Kidney epithelial cell (primary cell): ENCODE measurements around the gene RNF4. TPM values are rescaled to one million over a fixed set of nuclear protein-coding genes. Genes with fewer than 3 reads are reported as not detected.

Experiments used
- DNase-seq: peaks from one replicate; pipeline ENCODE4 v3.0.0-alpha.2; 2010; ENCODE audit warnings: low read depth
- H3K27me3 ChIP-seq: 2 replicates; pipeline ENCODE4 v1.6.0; 2011; ENCODE audit warnings: low read length; ENCODE audit not compliant: control insufficient read depth, insufficient read depth
- H3K36me3 ChIP-seq: 2 replicates; pipeline ENCODE4 v1.5.1; 2011; ENCODE audit warnings: low read length; ENCODE audit not compliant: control insufficient read depth, insufficient read depth
- H3K4me3 ChIP-seq: 2 replicates; pipeline ENCODE4 v1.5.1; 2011; ENCODE audit warnings: low read depth, mild to moderate bottlenecking, control low read depth, low read length
- total RNA-seq: library from RNA; depleted of rRNA; stranded (reverse); fragments of >200 nt; gene quantifications from 2 replicates; pipeline ENCODE4 v1.2.3, GENCODE V29; 2015
- TF ChIP-seq, protein P1 (sequence below): IDR thresholded peaks from 2 replicates; pipeline ENCODE4 v1.5.1; 2011; ENCODE audit warnings: mild to moderate bottlenecking, moderate library complexity, low read length, control low read depth, inconsistent platforms; ENCODE audit not compliant: insufficient read depth, poor library complexity, severe bottlenecking

The RNF4 gene
- total RNA-seq, 1 donor from 2014 or later: 88.7 TPM

DNA sequence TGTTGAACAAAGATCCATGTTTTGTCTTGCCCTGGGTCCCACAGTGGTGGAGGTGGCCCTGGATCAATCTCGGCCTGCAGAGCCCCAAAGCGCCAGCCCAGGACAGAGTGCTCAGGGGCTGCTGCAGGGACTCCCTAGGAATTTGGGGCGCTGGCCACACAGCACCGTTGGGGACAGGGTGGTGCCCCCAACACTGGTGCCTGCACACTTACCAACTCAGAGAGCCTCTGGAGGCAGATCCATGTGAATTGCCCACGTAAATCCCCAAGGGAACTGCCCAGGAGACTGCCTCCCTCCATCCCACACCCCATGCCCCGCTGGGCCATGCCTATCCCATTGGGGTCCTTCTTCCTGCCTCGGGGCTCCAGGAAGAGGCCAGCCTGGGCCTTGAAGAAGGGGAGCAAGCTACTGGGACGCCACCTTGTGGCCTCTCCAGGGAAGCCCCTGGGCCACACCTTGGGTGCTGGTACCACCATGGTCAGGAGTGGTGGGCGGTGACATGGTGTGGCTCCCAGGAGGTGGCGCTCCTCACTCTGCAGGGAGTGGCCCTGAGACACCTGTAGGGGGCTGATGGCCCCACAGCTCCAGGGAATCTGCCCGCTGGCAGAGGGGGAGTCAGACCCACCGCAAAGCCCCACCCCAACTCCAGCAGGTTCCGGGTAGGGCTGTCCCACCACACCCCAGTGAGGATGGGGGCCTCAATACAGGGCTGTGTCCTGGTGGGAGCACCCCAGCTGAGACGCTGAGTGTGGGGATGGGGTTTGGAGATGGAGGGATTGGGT lies 27.3 kb upstream of the RNF4 start:
- no peak overlapping the region for H3K4me3 ChIP-seq
- DNase-seq: no peak
- H3K27me3 ChIP-seq: peaks cover 6% of the 10 kb centered on the region
- TF ChIP-seq, protein P1, sequence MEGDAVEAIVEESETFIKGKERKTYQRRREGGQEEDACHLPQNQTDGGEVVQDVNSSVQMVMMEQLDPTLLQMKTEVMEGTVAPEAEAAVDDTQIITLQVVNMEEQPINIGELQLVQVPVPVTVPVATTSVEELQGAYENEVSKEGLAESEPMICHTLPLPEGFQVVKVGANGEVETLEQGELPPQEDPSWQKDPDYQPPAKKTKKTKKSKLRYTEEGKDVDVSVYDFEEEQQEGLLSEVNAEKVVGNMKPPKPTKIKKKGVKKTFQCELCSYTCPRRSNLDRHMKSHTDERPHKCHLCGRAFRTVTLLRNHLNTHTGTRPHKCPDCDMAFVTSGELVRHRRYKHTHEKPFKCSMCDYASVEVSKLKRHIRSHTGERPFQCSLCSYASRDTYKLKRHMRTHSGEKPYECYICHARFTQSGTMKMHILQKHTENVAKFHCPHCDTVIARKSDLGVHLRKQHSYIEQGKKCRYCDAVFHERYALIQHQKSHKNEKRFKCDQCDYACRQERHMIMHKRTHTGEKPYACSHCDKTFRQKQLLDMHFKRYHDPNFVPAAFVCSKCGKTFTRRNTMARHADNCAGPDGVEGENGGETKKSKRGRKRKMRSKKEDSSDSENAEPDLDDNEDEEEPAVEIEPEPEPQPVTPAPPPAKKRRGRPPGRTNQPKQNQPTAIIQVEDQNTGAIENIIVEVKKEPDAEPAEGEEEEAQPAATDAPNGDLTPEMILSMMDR: peak; percentile 83
- H3K36me3 ChIP-seq: no peaks in the 10 kb centered on the region

DNA sequence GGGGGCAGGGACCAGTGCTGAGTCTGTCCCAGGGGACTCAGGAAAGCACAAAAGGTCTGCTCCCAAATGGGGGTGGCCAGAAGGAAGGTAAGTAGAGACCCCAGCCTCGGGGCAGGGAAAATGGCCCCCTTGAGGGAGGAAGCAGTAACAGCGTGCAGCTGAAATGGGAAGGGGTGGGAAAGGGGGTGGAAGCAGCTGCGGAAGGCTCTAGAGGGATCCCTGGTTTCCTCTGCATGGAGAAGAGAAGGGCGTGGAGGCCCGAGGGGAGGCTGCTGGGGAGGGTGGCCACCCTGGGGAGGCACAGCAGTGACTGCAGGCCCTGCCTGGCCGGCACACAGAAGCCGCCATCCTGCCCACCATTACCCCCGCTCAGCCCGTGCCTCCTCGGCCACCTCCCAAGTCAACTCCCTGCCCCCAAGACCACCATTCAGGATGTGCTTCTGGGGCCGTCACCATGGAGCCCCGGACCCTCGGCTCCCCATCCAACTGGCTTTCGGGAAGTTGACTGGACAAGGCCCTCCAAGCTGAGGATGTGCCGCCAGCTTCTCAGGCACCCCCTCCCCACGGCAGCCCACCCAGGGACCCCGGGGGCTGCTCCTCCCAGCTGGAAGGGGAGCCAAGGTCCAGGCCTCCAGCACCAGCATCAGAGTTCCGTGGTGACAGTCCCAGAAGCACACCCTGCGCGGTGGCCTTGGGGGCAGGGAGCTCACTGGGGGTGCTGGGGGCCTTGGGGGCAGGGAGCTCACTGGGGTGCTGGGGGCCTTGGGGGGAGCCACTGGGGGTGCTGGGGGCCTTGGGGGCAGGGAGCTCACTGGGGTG lies 26.5 kb upstream of the RNF4 start:
- Histone ChIP-seq H3K36me3 (no peaks in the 10 kb centered on the region), H3K27me3 (peaks cover 5% of the 10 kb centered on the region), H3K4me3 (no peak overlapping the region)
- TF ChIP-seq, protein P1: no peak
- no peak for DNase-seq

DNA sequence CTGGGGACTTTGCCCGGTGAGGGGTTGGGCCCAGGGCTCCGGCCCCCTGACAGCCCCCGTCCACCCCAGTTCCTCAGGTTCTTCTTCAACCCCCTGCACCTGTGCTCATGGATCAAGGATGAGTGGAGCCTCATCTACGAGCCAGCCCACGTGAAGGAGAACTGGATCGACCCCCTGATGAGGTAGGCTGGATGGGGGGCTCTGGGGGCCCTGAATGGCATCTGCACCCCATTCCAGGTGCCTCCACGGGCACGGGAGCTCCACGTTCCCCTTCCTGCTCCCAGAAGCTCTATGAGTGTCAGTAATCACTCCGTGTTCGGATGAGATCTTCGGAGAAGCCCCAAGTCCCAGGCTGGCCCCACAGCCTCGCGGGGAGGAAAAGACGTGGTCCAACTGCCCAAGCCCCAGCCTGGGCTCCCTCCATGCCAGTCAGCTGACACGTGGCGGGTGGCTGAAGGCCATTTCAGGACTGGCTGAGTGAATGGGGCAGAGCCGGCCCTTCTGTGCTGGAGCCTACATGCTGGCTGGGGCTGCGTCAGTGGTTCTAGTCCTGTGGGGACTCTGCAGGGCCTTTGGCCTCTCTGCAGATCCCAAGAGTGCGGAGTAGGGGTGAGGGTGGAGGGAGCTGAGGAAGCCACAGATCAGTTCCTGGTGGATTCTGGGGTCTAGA lies 25.7 kb upstream of the RNF4 start:
- Histone ChIP-seq H3K36me3 (no peaks in the 10 kb centered on the region), H3K27me3 (peaks cover 4% of the 10 kb centered on the region), H3K4me3 (no peak overlapping the region)
- TF ChIP-seq, protein P1: no peak
- DNase-seq: no peak

DNA sequence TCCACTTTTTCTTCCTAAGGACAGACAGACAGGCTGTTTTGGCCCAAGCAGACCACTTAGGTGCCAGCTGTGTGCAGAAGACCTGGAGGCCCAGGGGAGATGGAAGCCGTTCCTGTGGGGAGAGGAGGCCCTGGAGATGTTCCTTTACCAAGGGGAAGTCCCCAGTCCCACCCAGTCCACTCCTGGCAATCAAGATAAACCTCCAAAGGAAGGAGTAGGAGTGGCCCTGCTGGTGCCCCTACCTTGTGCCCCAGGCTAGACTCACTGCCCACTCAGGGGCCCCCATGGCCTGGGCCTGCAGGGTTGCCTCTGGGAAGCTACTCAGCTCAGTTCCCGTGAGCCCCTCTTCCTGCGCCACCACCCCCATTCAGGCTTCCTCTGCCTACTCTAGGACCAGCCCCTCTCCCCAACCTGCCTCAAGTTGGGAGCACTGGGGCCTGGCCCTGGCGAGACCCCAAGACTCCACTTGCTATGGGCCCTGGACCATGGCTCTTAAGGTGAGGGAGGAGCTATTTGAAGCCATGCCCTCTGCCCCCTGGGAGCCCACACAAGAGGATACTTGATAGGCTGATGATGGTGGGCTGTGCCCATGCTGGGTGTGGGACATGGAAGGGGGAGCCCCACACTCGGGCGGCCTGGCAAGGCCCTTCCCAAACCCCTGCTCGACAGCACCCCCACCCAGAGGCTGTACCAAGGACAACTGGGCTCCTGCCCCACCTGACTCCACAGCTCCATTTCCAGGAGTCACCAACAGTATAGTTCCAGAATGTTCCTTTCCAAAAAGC lies 24.8 kb upstream of the RNF4 start:
- Histone ChIP-seq H3K4me3 (no peak overlapping the region), H3K27me3 (peaks cover 2% of the 10 kb centered on the region), H3K36me3 (no peaks in the 10 kb centered on the region)
- no peak for DNase-seq
- TF ChIP-seq, protein P1: no peak

DNA sequence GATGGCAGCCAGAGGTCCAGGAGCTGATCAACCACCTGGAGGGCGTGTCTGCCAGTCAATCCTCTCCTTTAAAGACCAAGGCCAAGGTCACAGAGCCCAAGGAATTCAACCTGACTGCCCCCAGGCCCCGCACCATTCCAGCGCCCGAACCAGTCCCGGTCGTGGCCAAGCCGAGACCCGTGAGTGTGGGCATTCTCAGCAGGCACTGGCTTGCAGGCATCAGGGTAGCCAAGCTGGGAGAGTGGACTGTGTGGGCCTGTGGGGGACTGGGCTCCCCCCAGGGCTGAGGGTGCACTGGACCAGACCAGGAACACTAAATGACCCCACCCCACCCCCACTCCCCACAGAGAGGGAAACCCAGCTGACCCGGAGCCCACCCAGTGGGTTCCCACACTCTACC lies 23.8 kb upstream of the RNF4 start:
- DNase-seq: no peak
- TF ChIP-seq, protein P1: no peak
- Histone ChIP-seq H3K4me3 (no peak overlapping the region), H3K36me3 (no peaks in the 10 kb centered on the region), H3K27me3 (peaks cover 2% of the 10 kb centered on the region)
